Skeletal muscle tissue (tissue), 4 donors: ENCODE measurements around the gene CHST13. TPM values are rescaled to one million over a fixed set of nuclear protein-coding genes. Genes with fewer than 3 reads are reported as not detected.

Experiments
- H3K27ac ChIP-seq: one replicate; pipeline ENCODE4 v1.7.0; 2013; ENCODE audit warnings: mild to moderate bottlenecking, low read depth, low read length, inconsistent platforms
- H3K27me3 ChIP-seq, 3 donors: one replicate each; pipeline ENCODE4 v1.7.0; 2013; ENCODE audit warnings: low read length in 3 of 3; ENCODE audit not compliant: control insufficient read depth in 3 of 3, insufficient read depth in 3 of 3
- H3K36me3 ChIP-seq, 3 donors: one replicate each; pipeline ENCODE4 v1.7.0; 2013; ENCODE audit warnings: low read length in 3 of 3; ENCODE audit not compliant: control insufficient read depth in 3 of 3, insufficient read depth in 3 of 3
- H3K4me1 ChIP-seq, 3 donors: one replicate each; pipeline ENCODE4 v1.7.0; 2013; ENCODE audit warnings: low read length in 3 of 3, mild to moderate bottlenecking in 3 of 3; ENCODE audit not compliant: control insufficient read depth in 3 of 3, insufficient read depth in 3 of 3
- H3K4me3 ChIP-seq, 3 donors: one replicate each; pipeline ENCODE4 v1.7.0; 2013; ENCODE audit warnings: low read length in 3 of 3
- H3K9ac ChIP-seq, 3 donors: one replicate each; pipeline ENCODE4 v1.7.0; 2013; ENCODE audit warnings: low read length in 3 of 3, mild to moderate bottlenecking in 3 of 3, moderate library complexity in 2 of 3, low read depth in 1 of 3
- H3K9me3 ChIP-seq, 3 donors: one replicate each; pipeline ENCODE4 v1.7.0; 2013; ENCODE audit warnings: low read length in 3 of 3; ENCODE audit not compliant: control insufficient read depth in 3 of 3
- total RNA-seq: library from RNA; depleted of rRNA; stranded (reverse); fragments of >200 nt; gene quantifications from one replicate; pipeline ENCODE4 v1.2.3, GENCODE V29; 2014
- donor health status: Osteomylitis.

CHST13 gene
- total RNA-seq: not detected

- H3K27me3 ChIP-seq: peaks cover 3 to 25% (median 14%) of the 10 kb centered on the region in 3 donors
- no peaks in the 10 kb centered on the region for H3K36me3 ChIP-seq
- H3K9me3 ChIP-seq: no peaks in the 10 kb centered on the region
- H3K9ac ChIP-seq: peak within 1 kb of the TSS in 2 of 3 donors; percentile 23 to 62
- H3K4me1 ChIP-seq: peaks cover 7 to 16% (median 12%) of the 10 kb centered on the region in 3 donors
- no peak within 1 kb of the TSS for H3K27ac ChIP-seq
- peak within 1 kb of the TSS; percentile 26 to 63 (median 58) for H3K4me3 ChIP-seq
Measured at GRCh38 chr3:126523745-126524428, at the start of gene CHST13. Gene CHST13 (plus strand): TSS chr3:126524155. CDS start chr3:126524333, 178 bp downstream.

GRCh38 chr3:126474498-126475412 lies 49.2 kb upstream of the CHST13 start:
- Histone ChIP-seq H3K4me1 (peaks cover 45 to 56% (median 46%) of the 10 kb centered on the region in 3 donors), H3K27me3 (no peaks in the 10 kb centered on the region), H3K36me3 (peaks cover 10 to 20% (median 17%) of the 10 kb centered on the region in 3 donors), H3K9ac (peak overlapping the region; percentile 91 to 99 (median 92)), H3K4me3 (peak overlapping the region; percentile 86 to 92 (median 86)), H3K9me3 (no peaks in the 10 kb centered on the region), H3K27ac (peak overlapping the region; percentile 89)

DNA sequence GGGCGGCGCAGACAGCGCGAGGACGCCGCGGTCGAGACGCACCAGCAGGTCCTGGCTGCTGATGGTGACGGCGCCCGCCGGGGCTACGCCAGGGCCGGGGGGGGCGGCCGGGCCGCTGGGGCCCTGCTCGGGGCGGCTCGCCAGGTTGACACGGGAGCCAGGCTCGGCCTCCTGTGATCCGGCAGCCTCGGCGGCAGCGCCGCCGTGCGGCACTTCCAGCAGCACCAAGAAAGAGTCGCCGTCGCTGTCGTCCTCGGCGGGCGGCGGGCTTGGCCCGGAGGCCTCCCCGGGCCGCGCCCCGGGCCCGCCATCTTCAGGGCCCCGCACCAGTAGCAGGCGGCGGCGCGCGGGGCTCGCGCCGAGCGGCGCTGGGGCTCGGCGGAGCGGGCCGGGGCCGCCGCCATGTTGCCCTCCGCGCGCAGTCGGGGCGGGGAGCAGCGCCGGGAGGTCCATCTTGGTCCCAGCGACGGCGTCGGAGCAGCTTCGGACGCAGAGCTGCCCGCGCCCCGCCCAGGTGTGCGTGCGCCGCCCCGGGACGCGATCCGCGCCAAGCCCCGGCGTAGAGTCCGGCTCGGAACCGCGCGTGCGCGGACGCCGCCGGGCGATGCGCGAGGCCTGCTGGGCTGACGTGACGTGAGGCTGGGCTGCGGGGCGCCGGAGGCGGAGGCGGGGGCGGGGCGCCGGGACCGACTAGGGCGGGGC lies 48.4 kb upstream of the CHST13 start, which contains the start of gene ZXDC:
TSS of gene ZXDC (minus strand) at position 479 of the 702 bp plus-strand sequence. CDS start at position 453, 26 bp downstream.
- Histone ChIP-seq H3K4me3 (peak within 1 kb of the TSS; percentile 90 to 94 (median 90)), H3K27ac (peak within 1 kb of the TSS; percentile 94), H3K27me3 (no peaks in the 10 kb centered on the region), H3K9me3 (no peaks in the 10 kb centered on the region), H3K9ac (peak within 1 kb of the TSS; percentile 95 to 99 (median 96)), H3K36me3 (peaks cover 2 to 12% (median 9%) of the 10 kb centered on the region in 3 donors), H3K4me1 (peaks cover 44 to 52% (median 46%) of the 10 kb centered on the region in 3 donors)

GRCh38 chr3:126476166-126477060 lies 47.5 kb upstream of the CHST13 start:
- H3K27me3 ChIP-seq: no peaks in the 10 kb centered on the region
- H3K27ac ChIP-seq: peak overlapping the region; percentile 94
- H3K36me3 ChIP-seq: peaks cover 0 to 3% (median under 1%) of the 10 kb centered on the region in 3 donors
- no peaks in the 10 kb centered on the region for H3K9me3 ChIP-seq
- peak overlapping the region; percentile 90 to 94 (median 90) for H3K4me3 ChIP-seq
- peak overlapping the region; percentile 95 to 97 (median 96) for H3K9ac ChIP-seq
- peaks cover 40 to 47% (median 44%) of the 10 kb centered on the region in 3 donors for H3K4me1 ChIP-seq

GRCh38 chr3:126477061-126477380 lies 46.9 kb upstream of the CHST13 start:
- Histone ChIP-seq H3K27ac (no peak overlapping the region), H3K27me3 (no peaks in the 10 kb centered on the region), H3K4me3 (no peak overlapping the region), H3K36me3 (no peaks in the 10 kb centered on the region), H3K9me3 (no peaks in the 10 kb centered on the region), H3K4me1 (peaks cover 34 to 49% (median 44%) of the 10 kb centered on the region in 3 donors), H3K9ac (no peak overlapping the region)

GRCh38 chr3:126478581-126479310 lies 45.2 kb upstream of the CHST13 start:
- Histone ChIP-seq H3K27ac (no peak overlapping the region), H3K9ac (no peak overlapping the region), H3K4me3 (no peak overlapping the region), H3K4me1 (peaks cover 17 to 39% (median 34%) of the 10 kb centered on the region in 3 donors), H3K36me3 (no peaks in the 10 kb centered on the region), H3K27me3 (no peaks in the 10 kb centered on the region), H3K9me3 (no peaks in the 10 kb centered on the region)

- H3K27ac ChIP-seq: no peak overlapping the region
Measured at GRCh38 chr3:126479642-126480041, 44.3 kb upstream of the CHST13 start.

DNA sequence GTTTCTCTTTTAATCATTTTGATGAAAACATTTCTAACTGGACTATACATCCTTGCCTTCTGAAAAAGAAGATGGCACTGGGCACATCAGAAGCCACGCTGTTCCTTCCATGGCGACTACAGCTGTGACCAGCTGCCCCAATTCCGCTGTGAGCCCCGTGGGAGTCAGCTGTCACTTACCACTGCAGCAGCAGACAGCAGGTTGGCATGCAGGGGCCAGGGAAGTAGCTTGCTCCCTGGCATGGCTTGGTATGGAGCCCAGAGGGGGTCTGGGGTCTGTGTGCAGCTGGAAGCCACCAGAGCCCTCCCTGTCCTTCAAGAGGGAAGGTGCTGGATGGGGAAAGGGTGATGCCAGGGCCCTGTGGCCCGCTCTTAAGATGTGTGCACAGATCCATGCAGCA lies 43.7 kb upstream of the CHST13 start:
- Histone ChIP-seq H3K9ac (no peak overlapping the region), H3K4me1 (peaks cover 15 to 43% (median 33%) of the 10 kb centered on the region in 3 donors), H3K4me3 (no peak overlapping the region)

More at GRCh38 chr3:126479642-126480041, 44.3 kb upstream of the CHST13 start:
- H3K9me3 ChIP-seq: no peaks in the 10 kb centered on the region
- no peak overlapping the region for H3K4me3 ChIP-seq
- no peaks in the 10 kb centered on the region for H3K27me3 ChIP-seq
- H3K9ac ChIP-seq: no peak overlapping the region
- H3K4me1 ChIP-seq: peaks cover 15 to 42% (median 36%) of the 10 kb centered on the region in 3 donors
- H3K36me3 ChIP-seq: no peaks in the 10 kb centered on the region

More for the DNA sequence above, 43.7 kb upstream of the CHST13 start:
- no peaks in the 10 kb centered on the region for H3K36me3 ChIP-seq
- H3K27ac ChIP-seq: no peak overlapping the region
- H3K9me3 ChIP-seq: no peaks in the 10 kb centered on the region
- H3K27me3 ChIP-seq: no peaks in the 10 kb centered on the region
